ENCODE data around the gene GALNT16. TPM values are rescaled to one million over a fixed set of nuclear protein-coding genes. Genes with fewer than 3 reads are reported as not detected.
A peak's percentile ranks its signal among the peaks of the same experiment; 100 is the strongest.

GALNT16 gene
- total RNA-seq, 2 experiments from 2014 or later = 0.09 TPM; not detected in 1

DNA sequence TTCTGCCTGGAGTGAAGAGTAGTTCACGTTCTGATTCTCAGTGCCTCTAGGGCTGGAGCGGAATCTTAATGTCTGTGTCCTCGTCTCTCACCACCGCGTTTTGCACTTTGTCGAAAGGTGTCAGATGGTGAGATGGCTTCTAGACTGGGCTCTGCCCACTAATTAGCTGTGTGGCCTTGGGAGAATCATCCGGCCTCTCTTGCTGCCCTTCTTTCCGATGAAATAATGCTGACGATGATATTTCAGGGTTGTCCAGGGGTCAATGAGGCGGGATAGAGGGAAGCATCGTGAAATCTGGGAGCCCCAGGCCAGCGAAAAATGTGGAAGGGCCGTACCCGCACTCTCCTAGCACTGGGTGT is 811 bp upstream of the GALNT16 start:
- Histone ChIP-seq H3K79me2 (ENCODE audit: insufficient read depth, low read depth, low read length) (no peaks in the 10 kb centered on the region), H2AFZ (ENCODE audit: low read length) (no peak overlapping the region), H3K36me3 (ENCODE audit: insufficient read depth, low read length) (no peaks in the 10 kb centered on the region), H3K4me1 (ENCODE audit: insufficient read depth, low read length, poor library complexity, severe bottlenecking) (peaks cover 7% of the 10 kb centered on the region), H3K27ac (ENCODE audit: low read depth, low read length, poor library complexity, severe bottlenecking) (no peak overlapping the region), H3K4me2 (ENCODE audit: low read length) (no peak overlapping the region), H3K4me3 (ENCODE audit: low read depth, low read length, poor library complexity, severe bottlenecking) (no peak overlapping the region), H3K9me2 (ENCODE audit: insufficient read depth, low read length) (no peaks in the 10 kb centered on the region), H4K20me1 (ENCODE audit: insufficient read depth, low read length) (no peaks in the 10 kb centered on the region), H3K9me3 (ENCODE audit: low read length) (no peaks in the 10 kb centered on the region)
- intact Hi-C loops (cut with micrococcal nuclease; ENCODE audit: unreplicated experiment) = no loop called here
- ChIA-PET POLR2A (no interaction called here), CTCF (ENCODE audit: unreplicated experiment) (no interaction called here)
- no peak for DNase-seq (ENCODE audit: low spot score)
- BruUV-seq (replicated peaks) = no TSS peak
- no peak for TF ChIP-seq EZH2phosphoT487 (IDR thresholded peaks at IDR 0.05; ENCODE audit: borderline replicate concordance, low read depth, low read length)
- TF ChIP-seq, protein P1, sequence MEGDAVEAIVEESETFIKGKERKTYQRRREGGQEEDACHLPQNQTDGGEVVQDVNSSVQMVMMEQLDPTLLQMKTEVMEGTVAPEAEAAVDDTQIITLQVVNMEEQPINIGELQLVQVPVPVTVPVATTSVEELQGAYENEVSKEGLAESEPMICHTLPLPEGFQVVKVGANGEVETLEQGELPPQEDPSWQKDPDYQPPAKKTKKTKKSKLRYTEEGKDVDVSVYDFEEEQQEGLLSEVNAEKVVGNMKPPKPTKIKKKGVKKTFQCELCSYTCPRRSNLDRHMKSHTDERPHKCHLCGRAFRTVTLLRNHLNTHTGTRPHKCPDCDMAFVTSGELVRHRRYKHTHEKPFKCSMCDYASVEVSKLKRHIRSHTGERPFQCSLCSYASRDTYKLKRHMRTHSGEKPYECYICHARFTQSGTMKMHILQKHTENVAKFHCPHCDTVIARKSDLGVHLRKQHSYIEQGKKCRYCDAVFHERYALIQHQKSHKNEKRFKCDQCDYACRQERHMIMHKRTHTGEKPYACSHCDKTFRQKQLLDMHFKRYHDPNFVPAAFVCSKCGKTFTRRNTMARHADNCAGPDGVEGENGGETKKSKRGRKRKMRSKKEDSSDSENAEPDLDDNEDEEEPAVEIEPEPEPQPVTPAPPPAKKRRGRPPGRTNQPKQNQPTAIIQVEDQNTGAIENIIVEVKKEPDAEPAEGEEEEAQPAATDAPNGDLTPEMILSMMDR (conservative IDR thresholded peaks at IDR 0.05; ENCODE audit: low read length) = no peak

DNA sequence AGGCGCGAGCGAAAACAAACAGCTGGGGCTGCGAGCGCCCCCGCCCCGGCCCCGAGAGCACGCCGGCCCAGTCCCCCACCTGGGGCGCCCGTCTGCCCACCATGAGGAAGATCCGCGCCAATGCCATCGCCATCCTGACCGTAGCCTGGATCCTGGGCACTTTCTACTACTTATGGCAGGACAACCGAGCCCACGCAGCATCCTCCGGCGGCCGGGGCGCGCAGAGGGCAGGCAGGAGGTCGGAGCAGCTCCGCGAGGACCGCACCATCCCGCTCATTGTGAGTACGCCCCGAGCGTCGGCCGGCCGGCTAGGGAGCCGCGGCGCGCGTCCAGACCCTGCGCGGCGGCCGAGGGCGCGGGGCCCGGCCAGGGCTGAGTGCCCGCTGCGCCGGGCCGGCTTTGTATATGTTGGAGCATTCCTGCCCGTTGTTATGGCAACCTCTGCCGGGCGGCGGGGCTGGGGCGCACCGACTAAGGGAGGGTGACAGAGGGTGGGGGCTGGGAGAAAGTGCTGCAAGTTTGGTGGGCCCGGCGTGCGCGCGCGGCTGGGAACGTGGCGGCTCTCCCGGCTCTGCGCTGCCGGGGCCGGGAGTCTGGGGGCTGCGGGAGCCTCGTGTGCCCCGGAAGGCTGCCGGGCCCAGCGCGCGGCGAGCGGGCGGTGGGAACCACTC is 367 bp downstream of the GALNT16 start:
- no peaks in the 10 kb centered on the region for H4K20me1 ChIP-seq (ENCODE audit: insufficient read depth, low read length)
- ChIA-PET CTCF (ENCODE audit: unreplicated experiment) (no interaction called here), POLR2A (no interaction called here)
- no peaks in the 10 kb centered on the region for H3K36me3 ChIP-seq (ENCODE audit: insufficient read depth, low read length)
- H2AFZ ChIP-seq (ENCODE audit: low read length) = no peak overlapping the region
- H3K4me3 ChIP-seq (ENCODE audit: low read depth, low read length, poor library complexity, severe bottlenecking) = no peak overlapping the region
- H3K27ac ChIP-seq (ENCODE audit: low read depth, low read length, poor library complexity, severe bottlenecking) = no peak overlapping the region
- H3K9me2 ChIP-seq (ENCODE audit: insufficient read depth, low read length) = no peaks in the 10 kb centered on the region
- no peak for TF ChIP-seq EZH2phosphoT487 (IDR thresholded peaks at IDR 0.05; ENCODE audit: borderline replicate concordance, low read depth, low read length)
- TF ChIP-seq, protein P1 (conservative IDR thresholded peaks at IDR 0.05; ENCODE audit: low read length) = no peak
- peaks cover 13% of the 10 kb centered on the region for H3K4me1 ChIP-seq (ENCODE audit: insufficient read depth, low read length, poor library complexity, severe bottlenecking)
- intact Hi-C loops (cut with micrococcal nuclease; ENCODE audit: unreplicated experiment) = no loop called here
- no peak overlapping the region for H3K4me2 ChIP-seq (ENCODE audit: low read length)
- no peaks in the 10 kb centered on the region for H3K9me3 ChIP-seq (ENCODE audit: low read length)
- DNase-seq (ENCODE audit: low spot score) = no peak
- no peaks in the 10 kb centered on the region for H3K79me2 ChIP-seq (ENCODE audit: insufficient read depth, low read depth, low read length)
- BruUV-seq (replicated peaks) = no TSS peak

DNA sequence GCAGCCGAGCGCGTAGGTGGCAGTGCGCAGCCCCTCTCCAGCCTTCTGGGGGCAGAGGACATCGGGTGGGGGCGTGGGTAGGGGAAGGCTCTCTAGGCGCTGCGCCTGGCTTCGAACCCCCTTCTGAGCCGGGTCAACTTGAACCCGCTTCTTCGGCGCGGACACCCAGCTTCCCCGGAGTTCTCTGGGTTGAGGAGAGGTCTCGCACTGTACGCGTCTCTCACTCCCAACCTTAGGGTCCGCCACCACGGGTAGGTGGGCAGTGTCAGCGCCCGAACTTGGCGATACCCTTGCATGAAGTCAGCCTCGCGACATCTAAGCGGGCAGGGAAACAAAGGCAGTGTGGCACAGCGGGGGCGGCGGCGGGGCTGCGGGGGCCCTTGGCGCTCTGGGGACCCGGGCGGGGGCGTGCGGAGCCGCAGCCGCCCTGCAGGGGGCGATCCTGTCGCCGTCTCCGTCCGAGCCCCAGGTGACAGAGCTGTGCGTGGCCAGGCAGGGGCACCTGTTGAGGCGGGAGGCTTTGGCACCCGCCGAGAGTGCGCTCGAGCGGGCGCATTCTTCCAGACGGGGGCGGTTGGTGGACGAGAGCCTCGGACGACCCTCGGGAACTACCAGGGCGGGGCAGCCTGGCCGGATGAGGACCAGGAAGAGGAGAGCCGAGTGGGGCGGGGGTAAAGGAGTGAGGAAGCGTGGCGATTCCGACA is 1.1 kb downstream of the GALNT16 start:
- Histone ChIP-seq H3K4me2 (ENCODE audit: low read length) (peak overlapping the region; percentile 48), H3K36me3 (ENCODE audit: insufficient read depth, low read length) (no peaks in the 10 kb centered on the region), H3K79me2 (ENCODE audit: insufficient read depth, low read depth, low read length) (no peaks in the 10 kb centered on the region), H3K9me2 (ENCODE audit: insufficient read depth, low read length) (no peaks in the 10 kb centered on the region), H3K27ac (ENCODE audit: low read depth, low read length, poor library complexity, severe bottlenecking) (no peak overlapping the region), H2AFZ (ENCODE audit: low read length) (peak overlapping the region; percentile 55), H3K4me1 (ENCODE audit: insufficient read depth, low read length, poor library complexity, severe bottlenecking) (peaks cover 13% of the 10 kb centered on the region), H3K9me3 (ENCODE audit: low read length) (no peaks in the 10 kb centered on the region), H4K20me1 (ENCODE audit: insufficient read depth, low read length) (no peaks in the 10 kb centered on the region), H3K4me3 (ENCODE audit: low read depth, low read length, poor library complexity, severe bottlenecking) (no peak overlapping the region)
- intact Hi-C loops (cut with micrococcal nuclease; ENCODE audit: unreplicated experiment) = loop anchor here (1.0 kb wide), 1 partner anchor 199 kb away; no protein-coding TSS in a partner anchor
- ChIA-PET POLR2A (no interaction called here), CTCF (ENCODE audit: unreplicated experiment) (no interaction called here)
- TF ChIP-seq, protein P1 (conservative IDR thresholded peaks at IDR 0.05; ENCODE audit: low read length) = peak; percentile 76
- no peak for TF ChIP-seq EZH2phosphoT487 (IDR thresholded peaks at IDR 0.05; ENCODE audit: borderline replicate concordance, low read depth, low read length)
- peak; percentile 55 for DNase-seq (ENCODE audit: low spot score)
- BruUV-seq (replicated peaks) = no TSS peak

All from OCI-LY7 (cell line).